IMR-90 (cell line): Measurements from ENCODE around the gene SASS6.

ENCODE experiments used
- BHLHE40 ChIP-seq: fragments of 150-350 bp; IDR thresholded peaks from 2 replicates; pipeline ENCODE4 v1.6.1; 2016; ENCODE audit warnings: mild to moderate bottlenecking, low read depth, low read length
- MXI1 ChIP-seq: IDR thresholded peaks from 2 replicates; pipeline ENCODE4 v1.6.1; 2012; ENCODE audit warnings: low read depth, mild to moderate bottlenecking, low read length, moderate library complexity, borderline replicate concordance
- TF ChIP-seq, protein P1 (sequence below): conservative IDR thresholded peaks from 2 replicates; pipeline ENCODE4 v1.5.1; 2012; ENCODE audit warnings: mild to moderate bottlenecking, low read depth, low read length, improper control_type of control experiment
- TF ChIP-seq, protein P2 (sequence below): fragments of 150-350 bp; IDR thresholded peaks from 2 replicates; pipeline ENCODE4 v1.6.1; 2017; ENCODE audit warnings: mild to moderate bottlenecking, antibody characterized with exemption, low read length, low read depth

DNA sequence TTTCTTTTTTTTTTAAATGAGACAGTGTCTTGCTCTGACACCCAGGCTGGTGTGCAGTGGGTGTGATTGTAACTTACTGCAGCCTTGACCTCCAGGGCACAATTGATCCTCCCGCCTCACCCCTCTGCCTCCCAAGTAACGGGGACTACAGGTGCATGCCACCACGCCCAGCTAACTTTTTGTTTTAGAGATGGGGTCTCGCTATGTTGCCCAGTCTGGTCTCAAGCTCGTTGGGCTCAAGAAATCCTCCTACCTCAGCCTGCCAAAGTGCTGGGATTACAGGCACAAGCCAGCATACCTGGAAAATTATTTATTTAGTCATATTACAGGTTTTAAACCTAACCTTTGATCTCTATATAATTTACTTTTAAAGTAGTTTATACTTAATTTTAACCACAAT, 32.0 kb upstream of the SASS6 start:
- TF ChIP-seq, protein P1, sequence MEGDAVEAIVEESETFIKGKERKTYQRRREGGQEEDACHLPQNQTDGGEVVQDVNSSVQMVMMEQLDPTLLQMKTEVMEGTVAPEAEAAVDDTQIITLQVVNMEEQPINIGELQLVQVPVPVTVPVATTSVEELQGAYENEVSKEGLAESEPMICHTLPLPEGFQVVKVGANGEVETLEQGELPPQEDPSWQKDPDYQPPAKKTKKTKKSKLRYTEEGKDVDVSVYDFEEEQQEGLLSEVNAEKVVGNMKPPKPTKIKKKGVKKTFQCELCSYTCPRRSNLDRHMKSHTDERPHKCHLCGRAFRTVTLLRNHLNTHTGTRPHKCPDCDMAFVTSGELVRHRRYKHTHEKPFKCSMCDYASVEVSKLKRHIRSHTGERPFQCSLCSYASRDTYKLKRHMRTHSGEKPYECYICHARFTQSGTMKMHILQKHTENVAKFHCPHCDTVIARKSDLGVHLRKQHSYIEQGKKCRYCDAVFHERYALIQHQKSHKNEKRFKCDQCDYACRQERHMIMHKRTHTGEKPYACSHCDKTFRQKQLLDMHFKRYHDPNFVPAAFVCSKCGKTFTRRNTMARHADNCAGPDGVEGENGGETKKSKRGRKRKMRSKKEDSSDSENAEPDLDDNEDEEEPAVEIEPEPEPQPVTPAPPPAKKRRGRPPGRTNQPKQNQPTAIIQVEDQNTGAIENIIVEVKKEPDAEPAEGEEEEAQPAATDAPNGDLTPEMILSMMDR = no peak
- TF ChIP-seq MXI1 (no peak), BHLHE40 (no peak)
- TF ChIP-seq, protein P2, sequence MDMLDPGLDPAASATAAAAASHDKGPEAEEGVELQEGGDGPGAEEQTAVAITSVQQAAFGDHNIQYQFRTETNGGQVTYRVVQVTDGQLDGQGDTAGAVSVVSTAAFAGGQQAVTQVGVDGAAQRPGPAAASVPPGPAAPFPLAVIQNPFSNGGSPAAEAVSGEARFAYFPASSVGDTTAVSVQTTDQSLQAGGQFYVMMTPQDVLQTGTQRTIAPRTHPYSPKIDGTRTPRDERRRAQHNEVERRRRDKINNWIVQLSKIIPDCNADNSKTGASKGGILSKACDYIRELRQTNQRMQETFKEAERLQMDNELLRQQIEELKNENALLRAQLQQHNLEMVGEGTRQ = no peak
